ENCODE data around the gene KAZN.

The KAZN gene

DNA sequence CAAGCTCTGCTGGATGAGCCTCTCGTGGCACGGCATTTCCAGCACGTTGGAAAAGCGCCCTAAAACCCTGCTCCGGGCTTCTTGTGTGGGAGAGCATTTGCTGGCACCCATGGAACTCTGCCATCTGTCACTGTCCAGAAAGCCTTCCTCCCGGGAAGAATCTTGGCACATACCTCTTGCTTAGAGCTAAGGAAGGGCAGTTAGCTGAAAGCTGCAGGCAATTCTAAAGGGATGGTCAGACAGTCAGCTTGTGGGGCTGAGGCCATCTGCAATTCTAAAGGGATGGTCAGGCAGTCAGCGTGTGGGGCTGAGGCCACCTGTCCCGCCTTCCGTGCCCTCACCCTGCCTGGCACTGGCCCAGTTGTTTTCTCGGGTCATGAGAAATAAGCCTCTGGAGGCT is 416.0 kb downstream of the KAZN start:
- DNase-seq (ENCODE audit: insufficient read length, low spot score) (no peak), FAIRE-seq (no peak)
- TF ChIP-seq, protein P1, sequence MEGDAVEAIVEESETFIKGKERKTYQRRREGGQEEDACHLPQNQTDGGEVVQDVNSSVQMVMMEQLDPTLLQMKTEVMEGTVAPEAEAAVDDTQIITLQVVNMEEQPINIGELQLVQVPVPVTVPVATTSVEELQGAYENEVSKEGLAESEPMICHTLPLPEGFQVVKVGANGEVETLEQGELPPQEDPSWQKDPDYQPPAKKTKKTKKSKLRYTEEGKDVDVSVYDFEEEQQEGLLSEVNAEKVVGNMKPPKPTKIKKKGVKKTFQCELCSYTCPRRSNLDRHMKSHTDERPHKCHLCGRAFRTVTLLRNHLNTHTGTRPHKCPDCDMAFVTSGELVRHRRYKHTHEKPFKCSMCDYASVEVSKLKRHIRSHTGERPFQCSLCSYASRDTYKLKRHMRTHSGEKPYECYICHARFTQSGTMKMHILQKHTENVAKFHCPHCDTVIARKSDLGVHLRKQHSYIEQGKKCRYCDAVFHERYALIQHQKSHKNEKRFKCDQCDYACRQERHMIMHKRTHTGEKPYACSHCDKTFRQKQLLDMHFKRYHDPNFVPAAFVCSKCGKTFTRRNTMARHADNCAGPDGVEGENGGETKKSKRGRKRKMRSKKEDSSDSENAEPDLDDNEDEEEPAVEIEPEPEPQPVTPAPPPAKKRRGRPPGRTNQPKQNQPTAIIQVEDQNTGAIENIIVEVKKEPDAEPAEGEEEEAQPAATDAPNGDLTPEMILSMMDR (IDR thresholded peaks at IDR 0.05; ENCODE audit: insufficient read depth, missing control alignments), result no peak

GRCh38 chr1:15016001-15016400 is 417.5 kb downstream of the KAZN start:
- no peak for DNase-seq (ENCODE audit: insufficient read length, low spot score)
- TF ChIP-seq, protein P1 (IDR thresholded peaks at IDR 0.05; ENCODE audit: insufficient read depth, missing control alignments), result no peak
- FAIRE-seq, result no peak

GRCh38 chr1:15016526-15016925 is 418.0 kb downstream of the KAZN start:
- DNase-seq (ENCODE audit: insufficient read length, low spot score) (no peak), FAIRE-seq (no peak)
- TF ChIP-seq, protein P1 (IDR thresholded peaks at IDR 0.05; ENCODE audit: insufficient read depth, missing control alignments), result no peak

GRCh38 chr1:15017120-15017519 is 418.6 kb downstream of the KAZN start:
- TF ChIP-seq, protein P1 (IDR thresholded peaks at IDR 0.05; ENCODE audit: insufficient read depth, missing control alignments), result no peak
- DNase-seq (ENCODE audit: insufficient read length, low spot score), result no peak
- FAIRE-seq, result no peak

- no peak for DNase-seq (ENCODE audit: insufficient read length, low spot score)
- no peak for FAIRE-seq
- TF ChIP-seq, protein P1 (IDR thresholded peaks at IDR 0.05; ENCODE audit: insufficient read depth, missing control alignments), result no peak
These were observed 420.3 kb downstream of the KAZN start for GRCh38 chr1:15018767-15019166.

DNA sequence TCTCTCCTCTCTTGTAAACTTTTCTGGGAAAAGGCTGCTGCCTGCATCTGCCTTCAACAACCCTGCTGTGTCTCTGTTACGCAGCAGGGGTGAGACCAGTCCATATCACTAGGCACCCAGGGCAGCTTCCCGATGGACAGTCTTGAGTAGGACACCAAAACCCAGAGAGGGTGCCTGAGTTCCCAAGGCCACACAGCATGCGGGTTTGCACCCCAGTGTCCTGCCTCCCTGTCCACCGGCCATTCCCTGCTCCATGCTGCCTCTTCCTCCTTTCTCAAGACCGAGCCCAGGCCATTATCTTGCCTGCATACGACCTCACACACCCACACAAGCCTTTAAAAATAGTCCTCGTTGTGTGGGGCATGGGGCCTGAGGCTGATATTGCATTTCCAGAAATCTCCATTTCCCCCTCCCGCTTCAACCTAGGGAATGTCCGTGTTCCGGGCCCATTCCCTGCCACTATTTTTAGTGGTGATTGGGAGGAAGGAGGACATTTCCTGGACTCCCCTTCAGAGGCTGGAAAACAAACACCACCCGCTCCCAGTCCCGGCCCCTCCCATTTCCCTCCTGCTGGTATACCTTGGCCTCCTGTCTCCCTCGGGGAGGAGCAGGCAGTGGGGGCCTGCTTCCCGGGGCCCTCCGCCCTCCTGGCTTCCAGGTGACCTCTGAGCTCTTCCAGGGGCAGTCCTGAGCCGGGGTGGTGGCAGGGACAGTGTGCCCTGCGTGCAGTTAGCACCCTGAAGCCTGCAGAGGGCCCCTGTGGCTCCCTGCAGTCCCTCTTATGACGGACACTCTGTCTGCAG is 422.7 kb downstream of the KAZN start:
- no peak for FAIRE-seq
- TF ChIP-seq, protein P1 (IDR thresholded peaks at IDR 0.05; ENCODE audit: insufficient read depth, missing control alignments), result no peak
- DNase-seq (ENCODE audit: insufficient read length, low spot score), result no peak

GRCh38 chr1:15022048-15022447 is 423.6 kb downstream of the KAZN start:
- DNase-seq (ENCODE audit: insufficient read length, low spot score), result no peak

More at GRCh38 chr1:15022048-15022447, 423.6 kb downstream of the KAZN start:
- no peak for FAIRE-seq
- TF ChIP-seq, protein P1 (IDR thresholded peaks at IDR 0.05; ENCODE audit: insufficient read depth, missing control alignments), result no peak
